GM12864 (cell line): Measurements from ENCODE around the gene PLCB3.

Source experiments
- DNase-seq: peaks from one replicate; pipeline ENCODE4 v3.0.0-alpha.2; 2011; ENCODE audit warnings: low read depth
- H3K4me3 ChIP-seq: 2 replicates; pipeline ENCODE4 v1.5.1; 2011; ENCODE audit warnings: mild to moderate bottlenecking, low read depth, low read length, control low read depth
- CTCF ChIP-seq: IDR thresholded peaks from 2 replicates; pipeline ENCODE4 v1.5.1; 2011; ENCODE audit warnings: low read depth, mild to moderate bottlenecking, moderate library complexity, low read length, control low read depth, inconsistent platforms; ENCODE audit errors: missing control alignments

The PLCB3 gene

GRCh38 chr11:64210301-64211020, 40.9 kb upstream of the PLCB3 start:
- no peak for DNase-seq
- no peak for TF ChIP-seq CTCF
- H3K4me3 ChIP-seq = no peak overlapping the region

GRCh38 chr11:64211181-64211872, 40.0 kb upstream of the PLCB3 start:
- no peak for TF ChIP-seq CTCF
- H3K4me3 ChIP-seq = no peak overlapping the region
- no peak for DNase-seq

GRCh38 chr11:64216879-64217278, 34.5 kb upstream of the PLCB3 start:
- TF ChIP-seq CTCF = peak; percentile 8
- DNase-seq = no peak
- H3K4me3 ChIP-seq = no peak overlapping the region

GRCh38 chr11:64218628-64219353, 32.5 kb upstream of the PLCB3 start:
- no peak overlapping the region for H3K4me3 ChIP-seq
- DNase-seq = no peak
- no peak for TF ChIP-seq CTCF

- TF ChIP-seq CTCF = no peak
- no peak for DNase-seq
- no peak overlapping the region for H3K4me3 ChIP-seq
Measured at GRCh38 chr11:64219354-64219684, 32.0 kb upstream of the PLCB3 start.

- no peak for TF ChIP-seq CTCF
- H3K4me3 ChIP-seq = no peak overlapping the region
- DNase-seq = no peak
Measured at GRCh38 chr11:64219755-64220154, 31.6 kb upstream of the PLCB3 start.
